OCI-LY1 (cell line): Measurements from ENCODE around the gene DYSF.

Experiments
- H2AFZ ChIP-seq: fragments of 200-600 bp; sonication (generic), shearing (Covaris generic); 2 replicates; pipeline ENCODE4 v1.6.0; 2014; ENCODE audit warnings: antibody characterized with exemption, mild to moderate bottlenecking, low read length
- H3F3A ChIP-seq: fragments of 200-600 bp; sonication (generic), shearing (Covaris generic); 2 replicates; pipeline ENCODE4 v1.6.0; 2014; ENCODE audit warnings: mild to moderate bottlenecking, antibody characterized with exemption, low read length, moderate library complexity; ENCODE audit not compliant: insufficient read depth
- H3K27ac ChIP-seq: fragments of 200-600 bp; sonication (generic); 2 replicates; pipeline ENCODE4 v1.5.1; 2014; ENCODE audit warnings: low read length, mixed run types, mild to moderate bottlenecking, low read depth; ENCODE audit not compliant: poor library complexity, severe bottlenecking
- H3K27me3 ChIP-seq: fragments of 200-600 bp; sonication (generic); 2 replicates; pipeline ENCODE4 v1.6.0; 2014; ENCODE audit warnings: antibody characterized with exemption, mild to moderate bottlenecking, low read length, moderate library complexity; ENCODE audit not compliant: insufficient read depth
- H3K36me3 ChIP-seq: fragments of 200-600 bp; sonication (generic); 2 replicates; pipeline ENCODE4 v1.6.1; 2014; ENCODE audit warnings: mild to moderate bottlenecking, antibody characterized with exemption, low read length, moderate library complexity, mixed read lengths; ENCODE audit not compliant: insufficient read depth
- H3K4me1 ChIP-seq: fragments of 200-600 bp; sonication (generic); 2 replicates; pipeline ENCODE4 v1.5.1; 2014; ENCODE audit warnings: mild to moderate bottlenecking, low read length, moderate library complexity; ENCODE audit not compliant: insufficient read depth, severe bottlenecking
- H3K4me2 ChIP-seq: fragments of 200-600 bp; sonication (generic), shearing (Covaris generic); 2 replicates; pipeline ENCODE4 v1.6.1; 2014; ENCODE audit warnings: low read length
- H3K4me3 ChIP-seq: fragments of 200-600 bp; sonication (generic); 2 replicates; pipeline ENCODE4 v1.5.1; 2014; ENCODE audit warnings: low read length, low read depth, mild to moderate bottlenecking, mixed read lengths; ENCODE audit not compliant: poor library complexity, severe bottlenecking
- H3K79me2 ChIP-seq: fragments of 200-600 bp; shearing (Covaris generic); 2 replicates; pipeline ENCODE4 v1.6.1; 2016; ENCODE audit warnings: mixed run types, low read length, mixed read lengths; ENCODE audit not compliant: insufficient read depth
- H3K9ac ChIP-seq: fragments of 200-600 bp; sonication (generic), shearing (Covaris generic); 2 replicates; pipeline ENCODE4 v1.6.1; 2014; ENCODE audit warnings: mild to moderate bottlenecking, low read length, mixed read lengths
- H3K9me2 ChIP-seq: fragments of 200-600 bp; sonication (generic), shearing (Covaris generic); 2 replicates; pipeline ENCODE4 v1.6.1; 2014; ENCODE audit warnings: low read depth, mild to moderate bottlenecking, low read length, mixed read lengths
- H3K9me3 ChIP-seq: fragments of 200-600 bp; shearing (Covaris generic); 2 replicates; pipeline ENCODE4 v1.6.1; 2014; ENCODE audit warnings: low read length, mixed read lengths
- H4K20me1 ChIP-seq: fragments of 200-600 bp; sonication (generic), shearing (Covaris generic); 2 replicates; pipeline ENCODE4 v1.6.0; 2016; ENCODE audit warnings: mild to moderate bottlenecking, low read length; ENCODE audit not compliant: insufficient read depth
- EZH2 ChIP-seq: fragments of 200-600 bp; sonication (generic), shearing (Covaris generic); IDR thresholded peaks from 2 replicates; pipeline ENCODE4 v1.8.0; 2017; ENCODE audit warnings: borderline replicate concordance, mixed run types, mild to moderate bottlenecking, antibody characterized with exemption, low read length, moderate library complexity, mixed read lengths
- TF ChIP-seq, protein P1 (sequence below): fragments of 200-600 bp; sonication (generic), shearing (Covaris generic); IDR thresholded peaks from 2 replicates; pipeline ENCODE4 v1.5.1; 2017; ENCODE audit warnings: mild to moderate bottlenecking, antibody characterized with exemption, low read length, moderate library complexity, mixed read lengths

The DYSF gene

GRCh38 chr2:71422786-71423185 is 30.6 kb upstream of the DYSF start:
- H2AFZ ChIP-seq: no peak overlapping the region
- H3K4me3 ChIP-seq: no peak overlapping the region
- no peak overlapping the region for H3K4me2 ChIP-seq
- no peaks in the 10 kb centered on the region for H3K79me2 ChIP-seq
- H3K4me1 ChIP-seq: peaks cover 3% of the 10 kb centered on the region
- H3K27me3 ChIP-seq: no peaks in the 10 kb centered on the region
- H3F3A ChIP-seq: no peaks in the 10 kb centered on the region
- no peaks in the 10 kb centered on the region for H3K9me2 ChIP-seq
- H4K20me1 ChIP-seq: no peaks in the 10 kb centered on the region
- no peak overlapping the region for H3K9ac ChIP-seq
- TF ChIP-seq, protein P1, sequence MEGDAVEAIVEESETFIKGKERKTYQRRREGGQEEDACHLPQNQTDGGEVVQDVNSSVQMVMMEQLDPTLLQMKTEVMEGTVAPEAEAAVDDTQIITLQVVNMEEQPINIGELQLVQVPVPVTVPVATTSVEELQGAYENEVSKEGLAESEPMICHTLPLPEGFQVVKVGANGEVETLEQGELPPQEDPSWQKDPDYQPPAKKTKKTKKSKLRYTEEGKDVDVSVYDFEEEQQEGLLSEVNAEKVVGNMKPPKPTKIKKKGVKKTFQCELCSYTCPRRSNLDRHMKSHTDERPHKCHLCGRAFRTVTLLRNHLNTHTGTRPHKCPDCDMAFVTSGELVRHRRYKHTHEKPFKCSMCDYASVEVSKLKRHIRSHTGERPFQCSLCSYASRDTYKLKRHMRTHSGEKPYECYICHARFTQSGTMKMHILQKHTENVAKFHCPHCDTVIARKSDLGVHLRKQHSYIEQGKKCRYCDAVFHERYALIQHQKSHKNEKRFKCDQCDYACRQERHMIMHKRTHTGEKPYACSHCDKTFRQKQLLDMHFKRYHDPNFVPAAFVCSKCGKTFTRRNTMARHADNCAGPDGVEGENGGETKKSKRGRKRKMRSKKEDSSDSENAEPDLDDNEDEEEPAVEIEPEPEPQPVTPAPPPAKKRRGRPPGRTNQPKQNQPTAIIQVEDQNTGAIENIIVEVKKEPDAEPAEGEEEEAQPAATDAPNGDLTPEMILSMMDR: no peak
- no peak for TF ChIP-seq EZH2
- no peak overlapping the region for H3K27ac ChIP-seq
- peaks cover 63% of the 10 kb centered on the region for H3K36me3 ChIP-seq
- H3K9me3 ChIP-seq: no peaks in the 10 kb centered on the region

DNA sequence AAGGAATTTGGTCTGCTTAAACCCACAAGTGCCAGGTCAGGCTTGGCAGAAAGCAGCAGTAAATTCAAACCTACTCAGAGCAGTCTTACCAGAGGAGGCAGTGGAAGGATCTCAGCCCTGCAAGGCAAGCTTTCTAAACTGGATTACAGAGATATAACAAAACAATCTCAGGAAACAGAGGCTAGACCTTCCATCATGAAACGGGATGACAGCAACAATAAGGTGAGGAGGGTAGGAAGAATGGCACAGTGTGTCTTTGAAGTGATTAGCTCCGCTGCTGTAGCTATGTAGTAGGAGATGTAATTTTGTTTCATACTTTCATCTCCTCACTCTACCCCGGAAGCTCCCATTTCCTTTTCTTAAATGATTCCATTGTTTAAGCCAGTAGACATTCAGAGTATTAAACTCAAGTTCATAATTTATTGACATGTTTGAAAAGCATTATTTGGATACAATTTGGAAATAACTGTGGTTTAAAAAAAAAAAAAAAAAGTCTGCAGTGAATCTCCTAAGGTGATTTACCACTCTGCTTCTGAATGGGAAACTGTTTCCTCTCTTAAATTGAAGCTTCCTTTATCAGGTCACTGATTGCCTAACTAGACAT is 29.4 kb upstream of the DYSF start:
- H3K27ac ChIP-seq: no peak overlapping the region
- H3K4me3 ChIP-seq: no peak overlapping the region
- no peak overlapping the region for H2AFZ ChIP-seq
- H3K9me3 ChIP-seq: no peaks in the 10 kb centered on the region
- H4K20me1 ChIP-seq: no peaks in the 10 kb centered on the region
- no peaks in the 10 kb centered on the region for H3K4me1 ChIP-seq
- no peaks in the 10 kb centered on the region for H3K27me3 ChIP-seq
- H3F3A ChIP-seq: no peaks in the 10 kb centered on the region
- TF ChIP-seq EZH2: no peak
- TF ChIP-seq, protein P1: no peak
- H3K9me2 ChIP-seq: no peaks in the 10 kb centered on the region
- no peak overlapping the region for H3K4me2 ChIP-seq
- no peak overlapping the region for H3K9ac ChIP-seq
- H3K79me2 ChIP-seq: no peaks in the 10 kb centered on the region
- H3K36me3 ChIP-seq: peaks cover 67% of the 10 kb centered on the region

DNA sequence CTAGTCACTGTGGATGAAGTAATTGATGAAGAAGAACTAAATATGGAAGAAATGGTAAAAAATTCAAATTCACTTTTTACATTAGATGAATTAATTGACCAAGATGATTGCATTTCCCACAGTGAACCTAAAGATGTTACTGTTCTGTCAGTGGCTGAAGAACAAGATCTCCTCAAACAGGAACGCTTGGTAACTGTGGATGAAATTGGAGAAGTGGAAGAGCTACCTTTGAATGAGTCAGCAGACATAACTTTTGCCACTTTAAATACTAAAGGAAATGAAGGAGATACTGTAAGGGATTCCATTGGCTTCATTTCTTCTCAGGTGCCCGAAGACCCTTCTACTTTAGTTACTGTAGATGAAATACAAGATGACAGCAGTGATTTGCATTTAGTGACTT is 26.6 kb upstream of the DYSF start:
- Histone ChIP-seq H3K9me3 (no peaks in the 10 kb centered on the region), H3K27ac (no peak overlapping the region), H3K4me1 (no peaks in the 10 kb centered on the region), H2AFZ (no peak overlapping the region), H3K27me3 (no peaks in the 10 kb centered on the region), H3K36me3 (peaks cover 86% of the 10 kb centered on the region), H3F3A (no peaks in the 10 kb centered on the region), H3K9ac (no peak overlapping the region), H4K20me1 (no peaks in the 10 kb centered on the region), H3K4me2 (no peak overlapping the region), H3K9me2 (no peaks in the 10 kb centered on the region), H3K79me2 (no peaks in the 10 kb centered on the region), H3K4me3 (no peak overlapping the region)
- TF ChIP-seq EZH2: no peak
- TF ChIP-seq, protein P1: no peak
